Liver (tissue), 3 donors: ENCODE data around the gene LMTK3.

ENCODE experiments used
- CTCF ChIP-seq: fragments of 150-350 bp; IDR thresholded peaks from 2 replicates; pipeline ENCODE4 v1.5.1; 2017; ENCODE audit warnings: improper control_type of control experiment, low read depth, low read length; ENCODE audit not compliant: missing input control
- RAD21 ChIP-seq, 2 donors: IDR thresholded peaks; 2 replicates each; pipeline ENCODE4 v1.6.1; 2016; ENCODE audit warnings: antibody characterized with exemption in 2 of 2, mild to moderate bottlenecking in 2 of 2
- REST ChIP-seq: IDR thresholded peaks from 2 replicates; pipeline ENCODE4 v1.6.1; 2016; ENCODE audit warnings: antibody characterized with exemption, mild to moderate bottlenecking
- ZBTB33 ChIP-seq: IDR thresholded peaks from 2 replicates; pipeline ENCODE4 v1.6.1; 2016; ENCODE audit warnings: antibody characterized with exemption
- donor health status: healthy.
- donor health status: healthy.

- TF ChIP-seq CTCF (no peak), ZBTB33 (no peak), REST (no peak), RAD21 (IDR thresholded peaks at IDR 0.05) (no peak)
These were observed 13.7 kb downstream of the LMTK3 start for GRCh38 chr19:48497728-48498594.
